Breast epithelium (tissue), 3 donors: ENCODE results near the gene S100A9.

ENCODE experiments used
- CTCF ChIP-seq, 3 donors: fragments of 450-650 bp; IDR thresholded peaks; one replicate each; pipeline ENCODE4 v1.5.1; 2016 to 2017; ENCODE audit warnings: antibody characterized with exemption in 3 of 3, mild to moderate bottlenecking in 3 of 3, moderate library complexity in 3 of 3
- POLR2A ChIP-seq: fragments of 450-650 bp; IDR thresholded peaks from one replicate; pipeline ENCODE4 v1.6.1; 2016; ENCODE audit warnings: antibody characterized with exemption, mild to moderate bottlenecking, moderate library complexity
- POLR2AphosphoS5 ChIP-seq, 3 donors: sonication (generic); formaldehyde crosslinking; IDR thresholded peaks; one replicate each; pipeline ENCODE4 v1.6.1; 2017; ENCODE audit warnings: antibody characterized with exemption in 3 of 3

GRCh38 chr1:153397924-153398651, 40.4 kb downstream of the S100A9 start:
- TF ChIP-seq CTCF (IDR thresholded peaks at IDR 0.05) (no peak), POLR2A (no peak), POLR2AphosphoS5 (IDR thresholded peaks at IDR 0.05) (no peak)
